ENCODE measurements around the gene TMEM209. TPM values are rescaled to one million over a fixed set of nuclear protein-coding genes. Genes with fewer than 3 reads are reported as not detected.

TMEM209 gene
- total RNA-seq, 1 donor from 2014 or later: 38.9 TPM

GRCh38 chr7:130197094-130197493 is 8.1 kb downstream of the TMEM209 start:
- Histone ChIP-seq H2AFZ (replicated peaks) (no peak overlapping the region), H3K4me1 (no peaks in the 10 kb centered on the region), H3K27ac (no peak overlapping the region), H3K36me3 (peaks cover 44% of the 10 kb centered on the region), H3K4me2 (no peak overlapping the region), H3K9me3 (ENCODE audit: low read depth) (no peaks in the 10 kb centered on the region), H3K27me3 (no peaks in the 10 kb centered on the region), H3K79me2 (ENCODE audit: low read depth) (peaks cover 7% of the 10 kb centered on the region), H3K9ac (no peak overlapping the region), H3K4me3 (no peak overlapping the region), H3F3A (ENCODE audit: low read depth) (no peaks in the 10 kb centered on the region), H4K20me1 (ENCODE audit: low read depth) (no peaks in the 10 kb centered on the region)
- no peak for DNase-seq (ENCODE audit: low spot score)
- peaks cover 47% of the 10 kb centered on the region for H3K36me3 Mint-ChIP-seq
- H3K9me3 Mint-ChIP-seq: no peaks in the 10 kb centered on the region
- peaks cover 2% of the 10 kb centered on the region for H3K27me3 Mint-ChIP-seq (ENCODE audit: insufficient read depth, low read depth)
- no peak overlapping the region for H3K27ac Mint-ChIP-seq
- H3K4me3 Mint-ChIP-seq: no peak overlapping the region
- H3K4me1 Mint-ChIP-seq: no peaks in the 10 kb centered on the region
- TF ChIP-seq, protein P1, sequence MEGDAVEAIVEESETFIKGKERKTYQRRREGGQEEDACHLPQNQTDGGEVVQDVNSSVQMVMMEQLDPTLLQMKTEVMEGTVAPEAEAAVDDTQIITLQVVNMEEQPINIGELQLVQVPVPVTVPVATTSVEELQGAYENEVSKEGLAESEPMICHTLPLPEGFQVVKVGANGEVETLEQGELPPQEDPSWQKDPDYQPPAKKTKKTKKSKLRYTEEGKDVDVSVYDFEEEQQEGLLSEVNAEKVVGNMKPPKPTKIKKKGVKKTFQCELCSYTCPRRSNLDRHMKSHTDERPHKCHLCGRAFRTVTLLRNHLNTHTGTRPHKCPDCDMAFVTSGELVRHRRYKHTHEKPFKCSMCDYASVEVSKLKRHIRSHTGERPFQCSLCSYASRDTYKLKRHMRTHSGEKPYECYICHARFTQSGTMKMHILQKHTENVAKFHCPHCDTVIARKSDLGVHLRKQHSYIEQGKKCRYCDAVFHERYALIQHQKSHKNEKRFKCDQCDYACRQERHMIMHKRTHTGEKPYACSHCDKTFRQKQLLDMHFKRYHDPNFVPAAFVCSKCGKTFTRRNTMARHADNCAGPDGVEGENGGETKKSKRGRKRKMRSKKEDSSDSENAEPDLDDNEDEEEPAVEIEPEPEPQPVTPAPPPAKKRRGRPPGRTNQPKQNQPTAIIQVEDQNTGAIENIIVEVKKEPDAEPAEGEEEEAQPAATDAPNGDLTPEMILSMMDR (IDR thresholded peaks at IDR 0.05): no peak
- TF ChIP-seq EZH2phosphoT487 (IDR thresholded peaks at IDR 0.05): no peak
- TF ChIP-seq EZH2 (IDR thresholded peaks at IDR 0.05): no peak

GRCh38 chr7:130196476-130196875 is 8.7 kb downstream of the TMEM209 start:
- Histone ChIP-seq H4K20me1 (ENCODE audit: low read depth) (no peaks in the 10 kb centered on the region), H3K79me2 (ENCODE audit: low read depth) (peaks cover 7% of the 10 kb centered on the region), H3K9ac (no peak overlapping the region), H3K27ac (no peak overlapping the region), H3K4me2 (no peak overlapping the region), H2AFZ (replicated peaks) (no peak overlapping the region), H3F3A (ENCODE audit: low read depth) (no peaks in the 10 kb centered on the region), H3K4me1 (no peaks in the 10 kb centered on the region), H3K36me3 (peaks cover 43% of the 10 kb centered on the region), H3K9me3 (ENCODE audit: low read depth) (no peaks in the 10 kb centered on the region), H3K27me3 (no peaks in the 10 kb centered on the region), H3K4me3 (no peak overlapping the region)
- DNase-seq (ENCODE audit: low spot score): no peak
- H3K27ac Mint-ChIP-seq: no peak overlapping the region
- H3K27me3 Mint-ChIP-seq (ENCODE audit: insufficient read depth, low read depth): peaks cover 2% of the 10 kb centered on the region
- H3K36me3 Mint-ChIP-seq: peaks cover 43% of the 10 kb centered on the region
- H3K4me1 Mint-ChIP-seq: no peaks in the 10 kb centered on the region
- H3K4me3 Mint-ChIP-seq: no peak overlapping the region
- H3K9me3 Mint-ChIP-seq: no peaks in the 10 kb centered on the region
- TF ChIP-seq EZH2phosphoT487 (IDR thresholded peaks at IDR 0.05) (no peak), EZH2 (IDR thresholded peaks at IDR 0.05) (no peak)
- TF ChIP-seq, protein P1 (IDR thresholded peaks at IDR 0.05): no peak

GRCh38 chr7:130195396-130195795 is 9.8 kb downstream of the TMEM209 start:
- H3K4me1 Mint-ChIP-seq: no peaks in the 10 kb centered on the region
- H3K9me3 Mint-ChIP-seq: no peaks in the 10 kb centered on the region
- no peak overlapping the region for H3K27ac ChIP-seq
- DNase-seq (ENCODE audit: low spot score): no peak
- no peaks in the 10 kb centered on the region for H3K9me3 ChIP-seq (ENCODE audit: low read depth)
- peaks cover 2% of the 10 kb centered on the region for H3K27me3 Mint-ChIP-seq (ENCODE audit: insufficient read depth, low read depth)
- H3K4me3 ChIP-seq: no peak overlapping the region
- peaks cover 42% of the 10 kb centered on the region for H3K36me3 ChIP-seq
- no peak overlapping the region for H3K27ac Mint-ChIP-seq
- H3K4me3 Mint-ChIP-seq: no peak overlapping the region
- H3K36me3 Mint-ChIP-seq: peaks cover 36% of the 10 kb centered on the region
- H3K79me2 ChIP-seq (ENCODE audit: low read depth): peaks cover 4% of the 10 kb centered on the region
- H3K9ac ChIP-seq: no peak overlapping the region
- H2AFZ ChIP-seq (replicated peaks): no peak overlapping the region
- no peak overlapping the region for H3K4me2 ChIP-seq
- H3F3A ChIP-seq (ENCODE audit: low read depth): no peaks in the 10 kb centered on the region
- no peaks in the 10 kb centered on the region for H3K4me1 ChIP-seq
- no peak for TF ChIP-seq EZH2 (IDR thresholded peaks at IDR 0.05)
- TF ChIP-seq, protein P1 (IDR thresholded peaks at IDR 0.05): no peak
- TF ChIP-seq EZH2phosphoT487 (IDR thresholded peaks at IDR 0.05): no peak
- no peaks in the 10 kb centered on the region for H3K27me3 ChIP-seq
- H4K20me1 ChIP-seq (ENCODE audit: low read depth): no peaks in the 10 kb centered on the region
